ENCODE data around the gene TAS2R3. TPM values are rescaled to one million over a fixed set of nuclear protein-coding genes. Genes with fewer than 3 reads are reported as not detected.

The TAS2R3 gene
- total RNA-seq, 2 donors from 2014 or later = 1.1 to 5.2 TPM

DNA sequence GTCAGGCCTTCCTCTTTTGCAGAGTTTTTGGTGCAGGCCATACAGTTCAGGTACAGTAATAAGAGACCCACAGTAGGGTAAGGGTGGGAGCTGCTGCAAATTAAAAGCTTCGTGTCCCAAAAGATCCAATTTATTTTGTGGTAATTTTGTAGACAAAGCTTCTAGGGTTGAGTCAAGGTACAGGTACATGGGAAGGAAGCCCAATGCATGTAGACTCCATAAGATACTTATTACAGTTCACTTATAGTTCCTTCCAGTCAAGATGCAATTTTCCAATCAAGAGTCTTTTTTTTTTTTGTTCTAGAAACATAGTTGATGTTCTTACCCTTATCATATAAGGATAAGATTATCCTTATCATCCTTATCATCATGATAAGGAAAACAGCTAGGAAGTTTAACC lies 12.5 kb downstream of the TAS2R3 start, which contains the start of gene TAS2R4:
TSS of gene TAS2R4 (plus strand) at position 301 of the 400 bp plus-strand sequence. CDS start 1,815 bp downstream, outside the sequence.
- no peak for TF ChIP-seq POLR2A (IDR thresholded peaks at IDR 0.05)
- TF ChIP-seq, protein P1, sequence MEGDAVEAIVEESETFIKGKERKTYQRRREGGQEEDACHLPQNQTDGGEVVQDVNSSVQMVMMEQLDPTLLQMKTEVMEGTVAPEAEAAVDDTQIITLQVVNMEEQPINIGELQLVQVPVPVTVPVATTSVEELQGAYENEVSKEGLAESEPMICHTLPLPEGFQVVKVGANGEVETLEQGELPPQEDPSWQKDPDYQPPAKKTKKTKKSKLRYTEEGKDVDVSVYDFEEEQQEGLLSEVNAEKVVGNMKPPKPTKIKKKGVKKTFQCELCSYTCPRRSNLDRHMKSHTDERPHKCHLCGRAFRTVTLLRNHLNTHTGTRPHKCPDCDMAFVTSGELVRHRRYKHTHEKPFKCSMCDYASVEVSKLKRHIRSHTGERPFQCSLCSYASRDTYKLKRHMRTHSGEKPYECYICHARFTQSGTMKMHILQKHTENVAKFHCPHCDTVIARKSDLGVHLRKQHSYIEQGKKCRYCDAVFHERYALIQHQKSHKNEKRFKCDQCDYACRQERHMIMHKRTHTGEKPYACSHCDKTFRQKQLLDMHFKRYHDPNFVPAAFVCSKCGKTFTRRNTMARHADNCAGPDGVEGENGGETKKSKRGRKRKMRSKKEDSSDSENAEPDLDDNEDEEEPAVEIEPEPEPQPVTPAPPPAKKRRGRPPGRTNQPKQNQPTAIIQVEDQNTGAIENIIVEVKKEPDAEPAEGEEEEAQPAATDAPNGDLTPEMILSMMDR (IDR thresholded peaks at IDR 0.05) = no peak
- TF ChIP-seq POLR2AphosphoS5 (IDR thresholded peaks at IDR 0.05) = no peak
- H3K4me1 ChIP-seq (replicated peaks) = no peaks in the 10 kb centered on the region
- no peak within 1 kb of the TSS for H3K27ac ChIP-seq
- no peaks in the 10 kb centered on the region for H3K36me3 ChIP-seq
- no peaks in the 10 kb centered on the region for H3K27me3 ChIP-seq (replicated peaks; ENCODE audit: insufficient read depth)
- intact Hi-C loops (cut with DNase I) = no loop called here
- 100% methylated on average over 1 of the region's 1 CpG for WGBS
- no peak within 1 kb of the TSS for H3K4me3 ChIP-seq
- DNase-seq (ENCODE audit: low spot score) = no peak
- H3K9me3 ChIP-seq = no peaks in the 10 kb centered on the region

- H3K9me3 ChIP-seq = no peaks in the 10 kb centered on the region
- H3K36me3 ChIP-seq = no peaks in the 10 kb centered on the region
- no peak for DNase-seq (ENCODE audit: low spot score)
- H3K4me1 ChIP-seq (replicated peaks) = no peaks in the 10 kb centered on the region
- H3K27me3 ChIP-seq (replicated peaks; ENCODE audit: insufficient read depth) = no peaks in the 10 kb centered on the region
- TF ChIP-seq POLR2A (IDR thresholded peaks at IDR 0.05) (no peak), POLR2AphosphoS5 (IDR thresholded peaks at IDR 0.05) (no peak)
- TF ChIP-seq, protein P1 (IDR thresholded peaks at IDR 0.05) = peak in 3 of 4 experiments; percentile 52 to 60 (median 55)
- no peak overlapping the region for H3K27ac ChIP-seq
- WGBS = 76% methylated on average over 13 of the region's 13 CpGs
- intact Hi-C loops (cut with DNase I) = no loop called here
- H3K4me3 ChIP-seq = no peak overlapping the region
These were observed 22.0 kb downstream of the TAS2R3 start for GRCh38 chr7:141785706-141786552.

GRCh38 chr7:141788296-141788695 lies 24.4 kb downstream of the TAS2R3 start:
- no peak for TF ChIP-seq POLR2A (IDR thresholded peaks at IDR 0.05)
- TF ChIP-seq, protein P1 (IDR thresholded peaks at IDR 0.05) = no peak
- no peak for TF ChIP-seq POLR2AphosphoS5 (IDR thresholded peaks at IDR 0.05)
- intact Hi-C loops (cut with DNase I) = no loop called here

DNA sequence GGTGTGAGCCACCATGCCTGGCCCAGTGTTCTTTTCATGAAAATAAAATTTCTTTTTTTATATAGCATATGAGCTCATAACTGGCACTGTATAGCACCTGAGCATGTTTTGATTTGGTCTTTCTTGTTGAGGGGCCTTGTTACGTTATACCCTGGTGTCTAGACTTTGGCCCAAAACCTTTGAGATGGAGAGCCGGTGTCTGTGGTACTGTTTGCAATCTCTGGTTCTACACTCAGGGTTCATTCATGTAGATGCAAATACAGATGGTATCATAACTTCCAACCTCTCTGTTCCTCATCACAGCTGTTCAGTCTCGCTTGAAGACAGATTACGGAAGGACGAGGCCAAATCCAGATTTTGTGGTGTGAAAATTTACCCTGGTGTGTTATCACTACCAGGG lies 26.0 kb downstream of the TAS2R3 start, which contains the start of gene TAS2R5:
TSS of gene TAS2R5 (plus strand) at position 301 of the 400 bp plus-strand sequence. CDS start 145 bp downstream, outside the sequence.
- intact Hi-C loops (cut with DNase I) = no loop called here
- H3K27me3 ChIP-seq (replicated peaks; ENCODE audit: insufficient read depth) = no peaks in the 10 kb centered on the region
- no peak for TF ChIP-seq POLR2AphosphoS5 (IDR thresholded peaks at IDR 0.05)
- no peak for TF ChIP-seq POLR2A (IDR thresholded peaks at IDR 0.05)
- TF ChIP-seq, protein P1 (IDR thresholded peaks at IDR 0.05) = no peak
- H3K36me3 ChIP-seq = no peaks in the 10 kb centered on the region
- H3K4me1 ChIP-seq (replicated peaks) = no peaks in the 10 kb centered on the region
- no peak within 1 kb of the TSS for H3K4me3 ChIP-seq
- 86% methylated on average over 5 of the region's 5 CpGs for WGBS
- H3K27ac ChIP-seq = no peak within 1 kb of the TSS
- no peak for DNase-seq (ENCODE audit: low spot score)
- H3K9me3 ChIP-seq = no peaks in the 10 kb centered on the region

More at GRCh38 chr7:141788296-141788695, 24.4 kb downstream of the TAS2R3 start:
- no peak for DNase-seq (ENCODE audit: low spot score)
- no peaks in the 10 kb centered on the region for H3K27me3 ChIP-seq (replicated peaks; ENCODE audit: insufficient read depth)
- no peak overlapping the region for H3K4me3 ChIP-seq
- 87% methylated on average over 2 of the region's 2 CpGs for WGBS
- no peak overlapping the region for H3K27ac ChIP-seq
- H3K9me3 ChIP-seq = no peaks in the 10 kb centered on the region
- no peaks in the 10 kb centered on the region for H3K4me1 ChIP-seq (replicated peaks)
- no peaks in the 10 kb centered on the region for H3K36me3 ChIP-seq

All from prostate gland (tissue), 2 donors.